Mesenchymal stem cell (in vitro differentiated cells and primary cell): Measurements from ENCODE around the gene P3H4.
A peak's percentile ranks its signal among the peaks of the same experiment; 100 is the strongest.

Experiments
- DNase-seq: peaks from one replicate; pipeline ENCODE4 v3.0.0-alpha.2; 2013
- H2AFZ ChIP-seq: one replicate; pipeline ENCODE4 v1.6.1; 2013; ENCODE audit warnings: low read depth, mild to moderate bottlenecking, control low read depth, inconsistent platforms, low read length, moderate library complexity
- H2AK5ac ChIP-seq: 2 replicates; pipeline ENCODE4 v1.6.1; 2013; ENCODE audit warnings: low read length, moderate library complexity, mild to moderate bottlenecking, inconsistent platforms; ENCODE audit not compliant: severe bottlenecking
- H2BK120ac ChIP-seq: one replicate; pipeline ENCODE4 v1.6.1; 2013; ENCODE audit warnings: low read depth, mild to moderate bottlenecking, inconsistent platforms, low read length, moderate library complexity
- H2BK12ac ChIP-seq, 2 experiments: one replicate each; pipeline ENCODE4 v1.6.1; 2013; ENCODE audit warnings: inconsistent platforms in 2 of 2, low read length in 2 of 2, mild to moderate bottlenecking in 2 of 2, moderate library complexity in 2 of 2, control low read depth in 1 of 2
- H2BK15ac ChIP-seq: one replicate; pipeline ENCODE4 v1.6.1; 2013; ENCODE audit warnings: mild to moderate bottlenecking, low read depth, inconsistent platforms; ENCODE audit not compliant: poor library complexity, severe bottlenecking
- H2BK5ac ChIP-seq: 2 replicates; pipeline ENCODE4 v1.6.1; 2013; ENCODE audit warnings: low read depth, mild to moderate bottlenecking, low read length, control low read depth, inconsistent platforms; ENCODE audit not compliant: poor library complexity, severe bottlenecking
- H3K14ac ChIP-seq, 2 experiments: one replicate each; pipeline ENCODE4 v1.6.1; 2013; ENCODE audit warnings: inconsistent platforms in 2 of 2, low read length in 2 of 2, control low read depth in 1 of 2, mild to moderate bottlenecking in 1 of 2, moderate library complexity in 1 of 2
- H3K18ac ChIP-seq, 2 experiments: one replicate each; pipeline ENCODE4 v1.6.1; 2013; ENCODE audit warnings: inconsistent platforms in 2 of 2, low read length in 2 of 2, control low read depth in 1 of 2, low read depth in 1 of 2, mild to moderate bottlenecking in 1 of 2
- H3K23ac ChIP-seq, 2 experiments: one replicate each; pipeline ENCODE4 v1.6.1; 2013; ENCODE audit warnings: inconsistent platforms in 2 of 2, low read length in 2 of 2, mild to moderate bottlenecking in 2 of 2, moderate library complexity in 2 of 2, control low read depth in 1 of 2
- H3K27ac ChIP-seq: 2 replicates; pipeline ENCODE4 v1.5.1; 2013; ENCODE audit warnings: mild to moderate bottlenecking, moderate library complexity, low read length, control low read depth, inconsistent platforms; ENCODE audit not compliant: poor library complexity, severe bottlenecking
- H3K27me3 ChIP-seq, 2 experiments: 2 replicates each; pipeline versions ENCODE4 v1.6.1 to v1.7.0; 2013; ENCODE audit warnings: low read length in 2 of 2, mild to moderate bottlenecking in 2 of 2, moderate library complexity in 2 of 2, control low read depth in 1 of 2, inconsistent platforms in 1 of 2; ENCODE audit not compliant: control insufficient read depth in 1 of 2, insufficient read depth in 1 of 2
- H3K36me3 ChIP-seq, 2 experiments: 2 replicates each; pipeline versions ENCODE4 v1.6.1 to v1.7.0; 2013; ENCODE audit warnings: low read length in 2 of 2, control low read depth in 1 of 2, inconsistent platforms in 1 of 2, low read depth in 1 of 2, mild to moderate bottlenecking in 1 of 2; ENCODE audit not compliant: insufficient read depth in 2 of 2, control insufficient read depth in 1 of 2
- H3K4ac ChIP-seq, 2 experiments: one replicate each; pipeline ENCODE4 v1.6.1; 2013; ENCODE audit warnings: inconsistent platforms in 2 of 2, low read length in 2 of 2, mild to moderate bottlenecking in 2 of 2, moderate library complexity in 2 of 2, control low read depth in 1 of 2, low read depth in 1 of 2
- H3K4me1 ChIP-seq: 2 replicates; pipeline ENCODE4 v1.6.1; 2013; ENCODE audit warnings: low read depth, low read length, control low read depth; ENCODE audit not compliant: control insufficient read depth, insufficient read depth
- H3K4me2 ChIP-seq: 2 replicates; pipeline ENCODE4 v1.6.1; 2013; ENCODE audit warnings: low read length, mild to moderate bottlenecking, inconsistent platforms; ENCODE audit not compliant: poor library complexity, severe bottlenecking
- H3K4me3 ChIP-seq, 2 experiments: 2 replicates each; pipeline versions ENCODE4 v1.5.1 to v1.7.0; 2013; ENCODE audit warnings: low read length in 2 of 2, mild to moderate bottlenecking in 2 of 2, control low read depth in 1 of 2, low read depth in 1 of 2; ENCODE audit not compliant: insufficient read depth in 1 of 2
- H3K79me1 ChIP-seq: replicated peaks from 2 replicates; pipeline ENCODE4 v1.6.1; 2013; ENCODE audit warnings: mild to moderate bottlenecking, control low read depth, low read length, inconsistent platforms; ENCODE audit not compliant: poor library complexity, severe bottlenecking
- H3K9ac ChIP-seq: 2 replicates; pipeline ENCODE4 v1.7.0; 2013; ENCODE audit warnings: mild to moderate bottlenecking, low read length, moderate library complexity
- H3K9me3 ChIP-seq: 2 replicates; pipeline ENCODE4 v1.7.0; 2013; ENCODE audit warnings: mild to moderate bottlenecking, low read length; ENCODE audit not compliant: control insufficient read depth
- H4K8ac ChIP-seq: one replicate; pipeline ENCODE4 v1.6.1; 2013; ENCODE audit warnings: inconsistent platforms, mild to moderate bottlenecking, low read length, moderate library complexity
- H4K91ac ChIP-seq: one replicate; pipeline ENCODE4 v1.6.1; 2013; ENCODE audit warnings: mild to moderate bottlenecking, low read length, inconsistent platforms
- whole genome bisulfite sequencing: methylation state at CpG from one replicate; pipeline ENCODE4 v1.1.7; 2013; ENCODE audit warnings: mixed read lengths; 5-methylcytosine and 5-hydroxymethylcytosine counted together

Gene P3H4

DNA sequence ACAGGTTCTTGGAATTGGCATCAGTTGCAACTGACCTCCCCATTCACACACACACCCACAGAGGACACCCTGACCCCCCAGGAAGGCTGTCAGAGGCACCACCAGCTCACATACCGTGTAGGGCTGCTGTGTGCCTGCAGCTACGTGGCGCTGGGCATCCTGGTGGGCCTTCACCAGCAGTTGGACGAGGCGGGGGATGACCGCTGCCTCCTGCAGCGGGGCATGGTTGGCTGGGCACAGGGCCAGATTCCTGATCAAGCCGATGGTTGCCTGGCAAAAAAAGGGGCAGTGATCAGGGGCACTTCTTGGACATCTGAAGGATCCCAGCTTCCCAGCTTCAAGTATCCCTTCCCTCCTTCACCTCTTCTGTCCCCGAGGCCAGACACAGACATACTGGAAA is 53.1 kb downstream of the P3H4 start:
- Histone ChIP-seq H3K4me2 (peak overlapping the region; percentile 8), H3K36me3 (peaks cover 0 to 93% of the 10 kb centered on the region in 2 experiments), H3K4ac (no peak overlapping the region), H3K4me3 (no peak overlapping the region), H3K9me3 (no peaks in the 10 kb centered on the region), H3K23ac (no peak overlapping the region), H3K4me1 (peaks cover 8% of the 10 kb centered on the region), H2BK15ac (no peak overlapping the region), H3K18ac (no peak overlapping the region), H2AFZ (no peak overlapping the region), H4K91ac (no peak overlapping the region), H3K79me1 (peaks cover 35% of the 10 kb centered on the region), H3K27ac (no peak overlapping the region), H3K27me3 (peaks cover 0 to 7% of the 10 kb centered on the region in 2 experiments), H3K9ac (no peak overlapping the region), H3K14ac (no peak overlapping the region), H2BK5ac (no peak overlapping the region), H2BK120ac (no peak overlapping the region), H2AK5ac (no peak overlapping the region), H4K8ac (no peak overlapping the region), H2BK12ac (no peak overlapping the region)
- over 99% methylated on average over 9 of the region's 9 CpGs for WGBS
- DNase-seq = no peak

DNA sequence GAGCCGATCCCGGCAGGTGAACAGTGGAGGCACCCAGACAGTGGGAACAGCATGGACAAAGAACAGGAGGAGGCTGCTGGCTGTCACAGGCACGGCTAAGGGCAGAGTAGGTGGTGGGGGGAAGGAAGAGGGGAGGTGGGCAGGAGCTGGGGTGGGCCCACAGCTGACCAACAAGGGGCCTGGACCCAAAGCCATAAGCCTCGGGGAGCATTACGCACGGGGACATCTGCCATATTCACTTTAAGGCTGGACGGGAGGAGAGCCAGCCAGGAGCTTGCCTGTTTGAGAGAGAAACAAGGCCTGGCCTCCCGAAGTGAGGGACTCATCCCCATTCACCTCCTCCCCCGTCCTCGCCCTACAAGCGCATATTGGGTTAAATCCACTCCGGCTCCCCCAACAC is 57.7 kb downstream of the P3H4 start:
- H3K27me3 ChIP-seq = peaks cover 0 to 29% of the 10 kb centered on the region in 2 experiments
- H3K18ac ChIP-seq = no peak overlapping the region
- H3K4me1 ChIP-seq = peaks cover 10% of the 10 kb centered on the region
- no peak overlapping the region for H2BK12ac ChIP-seq
- H3K14ac ChIP-seq = no peak overlapping the region
- H3K79me1 ChIP-seq = peaks cover 26% of the 10 kb centered on the region
- no peak overlapping the region for H2AK5ac ChIP-seq
- 86% methylated on average over 12 of the region's 12 CpGs for WGBS
- no peak overlapping the region for H3K23ac ChIP-seq
- no peak for DNase-seq
- no peak overlapping the region for H3K4me3 ChIP-seq
- no peak overlapping the region for H3K27ac ChIP-seq
- H2AFZ ChIP-seq = no peak overlapping the region
- peaks cover 0 to 76% of the 10 kb centered on the region in 2 experiments for H3K36me3 ChIP-seq
- H2BK120ac ChIP-seq = no peak overlapping the region
- no peaks in the 10 kb centered on the region for H3K9me3 ChIP-seq
- H3K4ac ChIP-seq = no peak overlapping the region
- no peak overlapping the region for H2BK5ac ChIP-seq
- no peak overlapping the region for H3K9ac ChIP-seq
- H4K8ac ChIP-seq = no peak overlapping the region
- H4K91ac ChIP-seq = no peak overlapping the region
- no peak overlapping the region for H2BK15ac ChIP-seq
- H3K4me2 ChIP-seq = no peak overlapping the region
